DMS153 (cell line): ENCODE results near the gene ACADL.

ENCODE experiments used
- DNase-seq: peaks from one replicate; lab custom pipeline; 2025; lab: John Stamatoyannopoulos, UW

Gene ACADL

GRCh38 chr2:210224941-210225672 lies at the start of gene ACADL:
Gene ACADL, minus strand, starts transcription at chr2:210225447. Its CDS starts 184 bp downstream, at chr2:210225263.
- DNase-seq = no peak

- DNase-seq = no peak
These were observed 46.1 kb upstream of the ACADL start for GRCh38 chr2:210271300-210271699.

- no peak for DNase-seq
These were observed 43.9 kb upstream of the ACADL start for GRCh38 chr2:210269148-210269547.

- no peak for DNase-seq
These were observed 43.0 kb upstream of the ACADL start for GRCh38 chr2:210268281-210268680.

GRCh38 chr2:210267698-210268097 lies 42.5 kb upstream of the ACADL start:
- no peak for DNase-seq

GRCh38 chr2:210264282-210264681 lies 39.0 kb upstream of the ACADL start:
- DNase-seq = no peak

GRCh38 chr2:210263841-210264240 lies 38.6 kb upstream of the ACADL start:
- no peak for DNase-seq

- DNase-seq = no peak
These were observed 36.8 kb upstream of the ACADL start for GRCh38 chr2:210262036-210262435.

GRCh38 chr2:210259687-210260086 lies 34.4 kb upstream of the ACADL start:
- DNase-seq = no peak

GRCh38 chr2:210252699-210253606 lies 27.7 kb upstream of the ACADL start:
- no peak for DNase-seq

- DNase-seq = no peak
These were observed 25.4 kb upstream of the ACADL start for GRCh38 chr2:210250622-210251021.

- DNase-seq = no peak
These were observed 8.2 kb upstream of the ACADL start for GRCh38 chr2:210233487-210233886.

GRCh38 chr2:210230984-210231383 lies 5.7 kb upstream of the ACADL start:
- DNase-seq = no peak

GRCh38 chr2:210230518-210230917 lies 5.3 kb upstream of the ACADL start:
- DNase-seq = no peak

GRCh38 chr2:210228586-210228985 lies 3.3 kb upstream of the ACADL start:
- DNase-seq = no peak

GRCh38 chr2:210227290-210228088 lies 2.2 kb upstream of the ACADL start:
- no peak for DNase-seq

GRCh38 chr2:210226223-210226622 lies 976 bp upstream of the ACADL start:
- DNase-seq = no peak

- no peak for DNase-seq
These were observed 681 bp downstream of the ACADL start for GRCh38 chr2:210224591-210224940.

GRCh38 chr2:210215120-210215519 lies 10.1 kb downstream of the ACADL start:
- no peak for DNase-seq

- DNase-seq = no peak
These were observed 15.1 kb downstream of the ACADL start for GRCh38 chr2:210210185-210210584.

- DNase-seq = no peak
These were observed 17.3 kb downstream of the ACADL start for GRCh38 chr2:210207929-210208328.

- no peak for DNase-seq
These were observed 21.7 kb downstream of the ACADL start for GRCh38 chr2:210203558-210203957.
